ENCODE measurements around the gene SPECC1L.

The SPECC1L gene

DNA sequence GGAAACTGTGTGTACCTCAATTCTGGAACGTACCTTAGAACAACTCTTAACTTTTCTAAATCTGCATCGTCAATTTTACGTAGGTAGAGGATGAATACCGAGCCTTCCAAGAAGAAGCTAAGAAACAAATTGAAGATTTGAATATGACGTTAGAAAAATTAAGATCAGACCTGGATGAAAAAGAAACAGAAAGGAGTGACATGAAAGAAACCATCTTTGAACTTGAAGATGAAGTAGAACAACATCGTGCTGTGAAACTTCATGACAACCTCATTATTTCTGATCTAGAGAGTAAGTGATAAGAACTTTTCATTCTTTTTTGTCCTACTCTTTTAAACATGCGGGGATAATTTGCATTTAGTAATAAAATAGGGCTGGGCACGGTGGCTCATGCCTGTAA lies 53.5 kb downstream of the SPECC1L start:
- Histone ChIP-seq H2BK5ac (ENCODE audit: low read depth, low read length, poor library complexity) (no peak overlapping the region), H3K4me3 (ENCODE audit: low read depth, low read length) (no peak overlapping the region), H3K79me1 (ENCODE audit: low read length) (no peaks in the 10 kb centered on the region), H2BK120ac (ENCODE audit: insufficient read depth, low read length, poor library complexity) (no peak overlapping the region), H4K8ac (ENCODE audit: low read depth, low read length) (no peak overlapping the region), H3K27ac (ENCODE audit: low read depth, low read length) (no peak overlapping the region), H3K18ac (ENCODE audit: low read length) (no peak overlapping the region), H3K9me3 (ENCODE audit: insufficient read depth, low read depth, low read length) (peaks cover 2% of the 10 kb centered on the region), H2AFZ (ENCODE audit: insufficient read depth, low read length, poor library complexity) (no peak overlapping the region), H3K36me3 (ENCODE audit: control insufficient read depth in 1 of 2, insufficient read depth in 2 of 2, low read length in 2 of 2) (peaks cover 9 to 22% of the 10 kb centered on the region in 2 experiments), H2BK12ac (ENCODE audit: low read length) (no peak overlapping the region), H3K4me1 (ENCODE audit: control insufficient read depth in 1 of 2, insufficient read depth in 2 of 2, low read length in 2 of 2) (peaks cover 0 to 2% of the 10 kb centered on the region in 2 experiments), H3K9ac (ENCODE audit: low read length) (no peak overlapping the region), H3K4me2 (ENCODE audit: low read length) (no peak overlapping the region), H2AK5ac (ENCODE audit: low read length) (no peak overlapping the region), H4K12ac (ENCODE audit: low read depth, low read length) (no peak overlapping the region), H3K14ac (ENCODE audit: low read length) (no peak overlapping the region), H3K23ac (ENCODE audit: low read length) (no peak overlapping the region), H4K91ac (ENCODE audit: low read depth, low read length) (no peak overlapping the region), H3K27me3 (ENCODE audit: insufficient read depth, low read length) (no peaks in the 10 kb centered on the region), H3K4ac (ENCODE audit: low read depth, low read length) (no peak overlapping the region), H3K79me2 (ENCODE audit: control insufficient read depth, insufficient read depth, low read length, poor library complexity) (no peaks in the 10 kb centered on the region)
- no peak for DNase-seq
- no CpG with 5 or more reads among the region's 8 CpGs for WGBS (ENCODE audit: extremely low coverage, insufficient coverage, insufficient read length)

DNA sequence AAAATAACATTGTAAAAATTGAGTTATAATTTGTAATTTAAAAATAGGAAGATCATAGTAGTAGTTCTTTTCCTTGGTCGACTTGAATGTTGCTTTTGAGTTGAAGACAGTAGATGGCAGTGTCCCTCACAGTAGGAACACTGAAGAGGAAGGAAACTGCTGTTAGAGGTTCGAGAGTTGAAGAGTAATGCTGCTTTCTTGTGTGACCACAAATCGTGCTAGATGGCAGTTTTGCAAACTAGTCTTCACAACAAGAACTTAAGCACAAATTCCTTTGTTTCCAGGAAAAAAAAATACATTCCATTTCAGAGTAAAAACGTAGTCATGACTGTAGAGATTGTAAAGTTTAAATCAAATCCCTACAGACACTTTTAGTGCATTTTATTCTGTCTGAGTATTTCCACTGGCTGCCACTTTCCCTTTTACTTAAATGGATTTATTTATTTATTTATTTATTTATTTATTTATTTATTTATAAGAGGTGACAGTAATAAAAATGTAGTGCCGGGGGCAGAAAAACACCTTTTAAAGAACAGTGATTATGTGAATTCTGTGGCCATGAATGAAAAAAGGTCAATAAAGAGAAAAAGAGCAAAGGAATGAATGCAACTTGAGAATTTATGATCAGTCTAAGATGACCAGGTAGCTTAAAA lies 54.6 kb downstream of the SPECC1L start:
- H3K4ac ChIP-seq (ENCODE audit: low read depth, low read length), result no peak overlapping the region
- no peak overlapping the region for H3K18ac ChIP-seq (ENCODE audit: low read length)
- H4K12ac ChIP-seq (ENCODE audit: low read depth, low read length), result no peak overlapping the region
- no peaks in the 10 kb centered on the region for H3K79me2 ChIP-seq (ENCODE audit: control insufficient read depth, insufficient read depth, low read length, poor library complexity)
- H3K27me3 ChIP-seq (ENCODE audit: insufficient read depth, low read length), result no peaks in the 10 kb centered on the region
- H3K9ac ChIP-seq (ENCODE audit: low read length), result no peak overlapping the region
- WGBS (ENCODE audit: extremely low coverage, insufficient coverage, insufficient read length), result no CpG with 5 or more reads among the region's 5 CpGs
- no peak overlapping the region for H3K4me3 ChIP-seq (ENCODE audit: low read depth, low read length)
- H3K9me3 ChIP-seq (ENCODE audit: insufficient read depth, low read depth, low read length), result peaks cover 2% of the 10 kb centered on the region
- no peak overlapping the region for H3K27ac ChIP-seq (ENCODE audit: low read depth, low read length)
- H2BK12ac ChIP-seq (ENCODE audit: low read length), result no peak overlapping the region
- H3K23ac ChIP-seq (ENCODE audit: low read length), result no peak overlapping the region
- H3K14ac ChIP-seq (ENCODE audit: low read length), result no peak overlapping the region
- H2AFZ ChIP-seq (ENCODE audit: insufficient read depth, low read length, poor library complexity), result no peak overlapping the region
- peak; percentile 37 to 74 for DNase-seq
- H2AK5ac ChIP-seq (ENCODE audit: low read length), result no peak overlapping the region
- H2BK120ac ChIP-seq (ENCODE audit: insufficient read depth, low read length, poor library complexity), result no peak overlapping the region
- H4K8ac ChIP-seq (ENCODE audit: low read depth, low read length), result no peak overlapping the region
- no peak overlapping the region for H4K91ac ChIP-seq (ENCODE audit: low read depth, low read length)
- peaks cover 0 to 2% of the 10 kb centered on the region in 2 experiments for H3K4me1 ChIP-seq (ENCODE audit: control insufficient read depth in 1 of 2, insufficient read depth in 2 of 2, low read length in 2 of 2)
- no peak overlapping the region for H2BK5ac ChIP-seq (ENCODE audit: low read depth, low read length, poor library complexity)
- no peak overlapping the region for H3K4me2 ChIP-seq (ENCODE audit: low read length)
- H3K36me3 ChIP-seq (ENCODE audit: control insufficient read depth in 1 of 2, insufficient read depth in 2 of 2, low read length in 2 of 2), result peaks cover 13 to 21% of the 10 kb centered on the region in 2 experiments
- H3K79me1 ChIP-seq (ENCODE audit: low read length), result no peaks in the 10 kb centered on the region

DNA sequence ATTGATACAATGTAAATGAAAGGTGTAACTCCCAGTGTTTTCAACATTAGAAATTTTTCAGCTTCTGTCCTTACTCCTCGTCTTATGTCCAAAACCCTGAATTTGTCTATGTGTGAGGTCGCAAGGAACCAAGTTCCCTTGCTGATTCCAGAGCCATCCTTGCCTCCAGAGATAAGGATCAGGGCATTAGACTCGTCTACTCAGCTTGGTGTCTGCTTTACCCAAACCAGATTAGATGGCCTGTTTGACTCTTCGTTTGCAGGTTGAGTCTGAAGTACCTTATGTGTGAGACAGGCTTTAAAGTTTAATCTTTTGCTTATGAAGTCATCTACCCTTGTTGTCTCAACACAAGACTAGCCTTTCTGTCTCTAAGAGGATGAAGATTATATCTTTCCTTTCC lies 55.6 kb downstream of the SPECC1L start:
- H3K23ac ChIP-seq (ENCODE audit: low read length), result no peak overlapping the region
- peaks cover under 1% of the 10 kb centered on the region for H3K9me3 ChIP-seq (ENCODE audit: insufficient read depth, low read depth, low read length)
- no peak overlapping the region for H2AFZ ChIP-seq (ENCODE audit: insufficient read depth, low read length, poor library complexity)
- H4K91ac ChIP-seq (ENCODE audit: low read depth, low read length), result no peak overlapping the region
- no peak overlapping the region for H2AK5ac ChIP-seq (ENCODE audit: low read length)
- H3K4ac ChIP-seq (ENCODE audit: low read depth, low read length), result no peak overlapping the region
- H3K27me3 ChIP-seq (ENCODE audit: insufficient read depth, low read length), result no peaks in the 10 kb centered on the region
- no peaks in the 10 kb centered on the region for H3K79me2 ChIP-seq (ENCODE audit: control insufficient read depth, insufficient read depth, low read length, poor library complexity)
- H3K9ac ChIP-seq (ENCODE audit: low read length), result no peak overlapping the region
- H3K14ac ChIP-seq (ENCODE audit: low read length), result no peak overlapping the region
- H3K79me1 ChIP-seq (ENCODE audit: low read length), result no peaks in the 10 kb centered on the region
- peaks cover 0 to 2% of the 10 kb centered on the region in 2 experiments for H3K4me1 ChIP-seq (ENCODE audit: control insufficient read depth in 1 of 2, insufficient read depth in 2 of 2, low read length in 2 of 2)
- no peak for DNase-seq
- no peak overlapping the region for H2BK12ac ChIP-seq (ENCODE audit: low read length)
- no peak overlapping the region for H2BK120ac ChIP-seq (ENCODE audit: insufficient read depth, low read length, poor library complexity)
- no CpG with 5 or more reads among the region's 4 CpGs for WGBS (ENCODE audit: extremely low coverage, insufficient coverage, insufficient read length)
- H4K8ac ChIP-seq (ENCODE audit: low read depth, low read length), result no peak overlapping the region
- H3K18ac ChIP-seq (ENCODE audit: low read length), result no peak overlapping the region
- H3K36me3 ChIP-seq (ENCODE audit: control insufficient read depth in 1 of 2, insufficient read depth in 2 of 2, low read length in 2 of 2), result peaks cover 12 to 22% of the 10 kb centered on the region in 2 experiments
- H4K12ac ChIP-seq (ENCODE audit: low read depth, low read length), result no peak overlapping the region
- H3K4me2 ChIP-seq (ENCODE audit: low read length), result no peak overlapping the region
- H3K27ac ChIP-seq (ENCODE audit: low read depth, low read length), result no peak overlapping the region
- H3K4me3 ChIP-seq (ENCODE audit: low read depth, low read length), result no peak overlapping the region
- no peak overlapping the region for H2BK5ac ChIP-seq (ENCODE audit: low read depth, low read length, poor library complexity)

DNA sequence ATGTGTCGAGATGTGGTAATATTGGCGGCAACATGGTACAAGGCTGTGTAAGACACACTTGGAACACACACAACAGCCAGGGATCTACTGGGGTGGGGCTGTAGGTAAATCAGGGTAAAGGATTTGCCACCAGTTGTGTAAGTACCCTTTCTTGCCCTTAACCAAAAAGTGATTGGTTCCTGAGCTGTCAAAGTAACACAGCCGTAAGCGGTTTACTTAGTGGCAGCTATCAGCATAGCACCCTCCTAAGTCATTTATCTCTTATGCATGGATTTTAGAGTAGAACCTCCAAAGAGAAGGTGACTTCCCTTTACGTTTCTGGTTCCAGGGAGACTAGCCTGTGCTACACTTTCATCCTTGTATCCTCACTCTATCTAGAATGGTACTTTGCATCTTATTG lies 57.2 kb downstream of the SPECC1L start:
- Histone ChIP-seq H3K14ac (ENCODE audit: low read length) (no peak overlapping the region), H2AK5ac (ENCODE audit: low read length) (no peak overlapping the region), H3K9me3 (ENCODE audit: insufficient read depth, low read depth, low read length) (no peaks in the 10 kb centered on the region), H3K27ac (ENCODE audit: low read depth, low read length) (no peak overlapping the region), H2BK5ac (ENCODE audit: low read depth, low read length, poor library complexity) (no peak overlapping the region), H2BK120ac (ENCODE audit: insufficient read depth, low read length, poor library complexity) (no peak overlapping the region), H2AFZ (ENCODE audit: insufficient read depth, low read length, poor library complexity) (no peak overlapping the region), H4K12ac (ENCODE audit: low read depth, low read length) (no peak overlapping the region), H3K79me2 (ENCODE audit: control insufficient read depth, insufficient read depth, low read length, poor library complexity) (no peaks in the 10 kb centered on the region), H2BK12ac (ENCODE audit: low read length) (no peak overlapping the region), H3K79me1 (ENCODE audit: low read length) (no peaks in the 10 kb centered on the region), H3K4me3 (ENCODE audit: low read depth, low read length) (no peak overlapping the region), H3K18ac (ENCODE audit: low read length) (no peak overlapping the region), H3K4ac (ENCODE audit: low read depth, low read length) (no peak overlapping the region), H4K8ac (ENCODE audit: low read depth, low read length) (no peak overlapping the region), H3K27me3 (ENCODE audit: insufficient read depth, low read length) (no peaks in the 10 kb centered on the region), H3K9ac (ENCODE audit: low read length) (no peak overlapping the region), H3K23ac (ENCODE audit: low read length) (no peak overlapping the region), H4K91ac (ENCODE audit: low read depth, low read length) (no peak overlapping the region), H3K36me3 (ENCODE audit: control insufficient read depth in 1 of 2, insufficient read depth in 2 of 2, low read length in 2 of 2) (peaks cover 7 to 14% of the 10 kb centered on the region in 2 experiments), H3K4me1 (ENCODE audit: control insufficient read depth in 1 of 2, insufficient read depth in 2 of 2, low read length in 2 of 2) (peaks cover 0 to 2% of the 10 kb centered on the region in 2 experiments), H3K4me2 (ENCODE audit: low read length) (no peak overlapping the region)
- DNase-seq, result no peak
- no CpG with 5 or more reads among the region's 5 CpGs for WGBS (ENCODE audit: extremely low coverage, insufficient coverage, insufficient read length)

Data from trophoblast cell (in vitro differentiated cells and primary cell).